HCT116 (cell line): Measurements from ENCODE around the gene TCFL5. TPM values are rescaled to one million over a fixed set of nuclear protein-coding genes. Genes with fewer than 3 reads are reported as not detected.

Source experiments
- ATAC-seq: fragments of 200-7000 bp; cut with Tn5 transposase; 2 replicates; pipeline ENCODE4 v1.9.1; 2020; ENCODE audit warnings: mild to moderate bottlenecking, moderate library complexity
- BruUV-seq: library from RNA; stranded (reverse); fragments of 400-500 nt; replicated peaks from 2 replicates; lab custom pipeline; 2021; lab: Mats Ljungman, UMichigan
- CTCF ChIA-PET: fragments of 300-600 bp; sonication (Branson Sonifier 250); formaldehyde crosslinking; loops from one replicate; lab custom pipeline; 2021; ENCODE audit warnings: antibody characterized with exemption; lab: Charles Lee
- POLR2A ChIA-PET: fragments of 300-600, 350-600 bp; sonication (Branson Sonifier 250); formaldehyde crosslinking; loops from one replicate; lab custom pipeline; 2021; ENCODE audit warnings: antibody characterized with exemption; lab: Charles Lee
- RAD21 ChIA-PET, 2 experiments: fragments of 300-600 bp; sonication (Branson Sonifier 250); formaldehyde crosslinking; loops; one replicate each; lab custom pipeline; 2023; ENCODE audit warnings: low total read pairs in 2 of 2; ENCODE audit not compliant: uncharacterized antibody in 2 of 2, unreplicated experiment in 2 of 2, low non-redundant PET in 1 of 2; lab: Charles Lee
- DNase-seq: peaks from one replicate; pipeline ENCODE4 v3.0.0-alpha.2; 2010; ENCODE audit warnings: low read depth, low spot score
- H2AFZ ChIP-seq: fragments of 200-600 bp; shearing (Covaris generic), sonication (generic); 2 replicates; pipeline ENCODE4 v1.6.1; 2017; ENCODE audit warnings: low read depth, mixed run types, mixed read lengths, antibody characterized with exemption, low read length; ENCODE audit not compliant: poor library complexity, severe bottlenecking
- H3K27ac ChIP-seq: 2 replicates; pipeline ENCODE4 v1.5.1; 2012; ENCODE audit warnings: low read depth, low read length
- H3K27me3 ChIP-seq: fragments of 200-600 bp; sonication (generic); 2 replicates; pipeline ENCODE4 v1.6.1; 2016; ENCODE audit warnings: mixed run types, low read length, mixed read lengths; ENCODE audit not compliant: insufficient read depth
- H3K36me3 ChIP-seq, 2 experiments: fragments of 200-500 bp in 1 of 2; fragments of 200-600 bp in 1 of 2; sonication (Bioruptor generic) in 1 of 2; sonication (generic) in 1 of 2; 2 replicates each; pipeline versions ENCODE4 v1.5.1 to v1.6.1; 2014 to 2016; ENCODE audit warnings: low read length in 2 of 2, inconsistent platforms in 1 of 2, mixed read lengths in 1 of 2, mixed run types in 1 of 2; ENCODE audit not compliant: insufficient read depth in 2 of 2, control insufficient read depth in 1 of 2
- H3K4me1 ChIP-seq, 2 experiments: fragments of 200-600 bp in 1 of 2; sonication (generic) in 1 of 2; 2 replicates each; pipeline versions ENCODE4 v1.5.1 to v1.6.1; 2012 to 2017; ENCODE audit warnings: low read length in 2 of 2, inconsistent platforms in 1 of 2, mild to moderate bottlenecking in 1 of 2, mixed read lengths in 1 of 2, mixed run types in 1 of 2, moderate library complexity in 1 of 2; ENCODE audit not compliant: insufficient read depth in 2 of 2, control insufficient read depth in 1 of 2
- H3K4me2 ChIP-seq: fragments of 200-600 bp; sonication (generic); 2 replicates; pipeline ENCODE4 v1.6.1; 2017; ENCODE audit warnings: mixed run types, low read length, mixed read lengths
- H3K4me3 ChIP-seq, 2 experiments: fragments of 200-600 bp in 1 of 2; sonication (generic) in 1 of 2; replicated peaks in 1 of 2; 2 replicates each; pipeline ENCODE4 v1.5.1; 2011 to 2016; ENCODE audit warnings: low read length in 2 of 2, control low read depth in 1 of 2, low read depth in 1 of 2, mild to moderate bottlenecking in 1 of 2, mixed read lengths in 1 of 2, mixed run types in 1 of 2
- H3K79me2 ChIP-seq: fragments of 200-600 bp; sonication (generic); 2 replicates; pipeline ENCODE4 v1.6.1; 2017; ENCODE audit warnings: mild to moderate bottlenecking, mixed run types, low read length, moderate library complexity, mixed read lengths; ENCODE audit not compliant: insufficient read depth
- H3K9ac ChIP-seq: fragments of 200-600 bp; sonication (generic); 2 replicates; pipeline ENCODE4 v1.6.1; 2016; ENCODE audit warnings: low read length, mixed read lengths
- H3K9me2 ChIP-seq: fragments of 200-600 bp; sonication (generic), shearing (Covaris generic); 2 replicates; pipeline ENCODE4 v1.6.1; 2017; ENCODE audit warnings: mixed run types, mild to moderate bottlenecking, moderate library complexity; ENCODE audit not compliant: insufficient read depth
- H3K9me3 ChIP-seq, 2 experiments: fragments of 200-500 bp in 1 of 2; fragments of 200-600 bp in 1 of 2; sonication (Bioruptor generic) in 1 of 2; sonication (generic) in 1 of 2; 2 replicates each; pipeline ENCODE4 v1.6.1; 2014 to 2017; ENCODE audit warnings: low read length in 2 of 2, mixed read lengths in 2 of 2, inconsistent platforms in 1 of 2, low read depth in 1 of 2, mild to moderate bottlenecking in 1 of 2, mixed run types in 1 of 2, moderate library complexity in 1 of 2; ENCODE audit not compliant: control insufficient read depth in 1 of 2, insufficient read depth in 1 of 2
- H4K20me1 ChIP-seq: fragments of 200-600 bp; sonication (generic), shearing (Covaris generic); 2 replicates; pipeline ENCODE4 v1.6.1; 2017; ENCODE audit warnings: mixed run types, mild to moderate bottlenecking, moderate library complexity; ENCODE audit not compliant: insufficient read depth
- CEBPB ChIP-seq: IDR thresholded peaks from 2 replicates; pipeline ENCODE4 v1.6.1; 2012; ENCODE audit warnings: low read depth
- EGR1 ChIP-seq: IDR thresholded peaks from 2 replicates; pipeline ENCODE4 v1.6.1; 2012; ENCODE audit warnings: low read depth
- ELF1 ChIP-seq: IDR thresholded peaks from 2 replicates; pipeline ENCODE4 v1.6.1; 2012; ENCODE audit warnings: low read depth, borderline replicate concordance
- EZH2 ChIP-seq: fragments of 200-600 bp; sonication (generic); IDR thresholded peaks from 2 replicates; pipeline ENCODE4 v1.6.1; 2017; ENCODE audit warnings: antibody characterized with exemption, mixed run types
- EZH2phosphoT487 ChIP-seq: fragments of 200-600 bp; IDR thresholded peaks from 2 replicates; pipeline ENCODE4 v1.6.1; 2018; ENCODE audit warnings: antibody characterized with exemption, borderline replicate concordance
- FOSL1 ChIP-seq: IDR thresholded peaks from 2 replicates; pipeline ENCODE4 v1.6.1; 2012; ENCODE audit warnings: low read depth
- JUND ChIP-seq: IDR thresholded peaks from 2 replicates; pipeline ENCODE4 v1.6.1; 2012
- POLR2AphosphoS5 ChIP-seq: IDR thresholded peaks from 2 replicates; pipeline ENCODE4 v1.6.1; 2011; ENCODE audit warnings: mild to moderate bottlenecking, low read depth, low read length, moderate library complexity
- SIN3A ChIP-seq: IDR thresholded peaks from 2 replicates; pipeline ENCODE4 v1.6.1; 2012; ENCODE audit warnings: low read depth
- SP1 ChIP-seq: IDR thresholded peaks from 2 replicates; pipeline ENCODE4 v1.6.1; 2012; ENCODE audit warnings: low read depth
- SRF ChIP-seq: IDR thresholded peaks from 2 replicates; pipeline ENCODE4 v1.6.1; 2012; ENCODE audit warnings: low read depth
- ZNF274 ChIP-seq: fragments of 200-500 bp; sonication (Bioruptor generic); IDR thresholded peaks from 2 replicates; pipeline ENCODE4 v1.6.1; 2014; ENCODE audit warnings: mild to moderate bottlenecking, low read depth, low read length, inconsistent platforms
- intact Hi-C: fragments of 100-400 bp; cut with micrococcal nuclease; formaldehyde crosslinking; loops from 2 replicates; pipeline ENCODE4 v1.10.0; 2022
- total RNA-seq: library from RNA; stranded (reverse); gene quantifications from one replicate; pipeline ENCODE4 v1.2.1, GENCODE V29; 2021; ENCODE audit not compliant: unreplicated experiment
- TF ChIP-seq, protein P1 (sequence below): IDR thresholded peaks from 2 replicates; pipeline ENCODE4 v1.6.1; 2012
- TF ChIP-seq, protein P2 (sequence below), 3 experiments: fragments of 200-600 bp in 1 of 3; sonication (generic) in 1 of 3; IDR thresholded peaks in 2 of 3; conservative IDR thresholded peaks in 1 of 3; 2 replicates each; pipeline ENCODE4 v1.5.1; 2012 to 2017; ENCODE audit warnings: low read depth in 2 of 3, low read length in 2 of 3, antibody characterized with exemption in 1 of 3, borderline replicate concordance in 1 of 3, control low read depth in 1 of 3, mild to moderate bottlenecking in 1 of 3, mixed read lengths in 1 of 3, mixed run types in 1 of 3, moderate library complexity in 1 of 3; ENCODE audit not compliant: insufficient read depth in 1 of 3
- TF ChIP-seq, protein P3 (sequence below): IDR thresholded peaks from 2 replicates; pipeline ENCODE4 v1.6.1; 2012

The TCFL5 gene
- total RNA-seq, 1 experiment from 2014 or later: 20.4 TPM

DNA sequence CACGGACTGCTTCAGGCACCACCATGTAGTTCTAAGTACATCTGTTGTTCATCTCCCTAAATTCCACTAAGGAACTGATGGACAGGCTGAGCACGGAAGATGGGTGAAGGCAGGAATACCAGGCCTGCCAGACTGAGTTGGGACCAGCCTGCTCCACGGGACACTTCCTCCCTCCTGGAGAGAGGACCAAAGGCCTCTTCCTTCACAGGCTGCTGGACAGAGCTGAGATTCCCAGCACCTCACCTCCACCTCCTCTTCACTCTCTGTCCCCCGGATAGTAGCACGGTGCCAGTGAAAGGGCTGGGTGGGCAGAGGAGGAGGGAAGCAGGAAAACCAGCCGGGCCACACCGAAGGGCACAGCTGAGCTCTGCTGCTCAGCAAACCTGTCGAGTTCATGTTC is 22.9 kb upstream of the TCFL5 start:
- no peak for DNase-seq
- peaks cover 0 to 12% of the 10 kb centered on the region in 2 experiments; a peak in 3 of 4 replicates for H3K36me3 ChIP-seq

More for the DNA sequence above, 22.9 kb upstream of the TCFL5 start:
- H3K9me3 ChIP-seq: no peaks in the 10 kb centered on the region
- BruUV-seq: no TSS peak
- H3K4me1 ChIP-seq: no peaks in the 10 kb centered on the region
- TF ChIP-seq, protein P1, sequence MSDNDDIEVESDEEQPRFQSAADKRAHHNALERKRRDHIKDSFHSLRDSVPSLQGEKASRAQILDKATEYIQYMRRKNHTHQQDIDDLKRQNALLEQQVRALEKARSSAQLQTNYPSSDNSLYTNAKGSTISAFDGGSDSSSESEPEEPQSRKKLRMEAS: no peak
- TF ChIP-seq EGR1: no peak
- TF ChIP-seq, protein P2, sequence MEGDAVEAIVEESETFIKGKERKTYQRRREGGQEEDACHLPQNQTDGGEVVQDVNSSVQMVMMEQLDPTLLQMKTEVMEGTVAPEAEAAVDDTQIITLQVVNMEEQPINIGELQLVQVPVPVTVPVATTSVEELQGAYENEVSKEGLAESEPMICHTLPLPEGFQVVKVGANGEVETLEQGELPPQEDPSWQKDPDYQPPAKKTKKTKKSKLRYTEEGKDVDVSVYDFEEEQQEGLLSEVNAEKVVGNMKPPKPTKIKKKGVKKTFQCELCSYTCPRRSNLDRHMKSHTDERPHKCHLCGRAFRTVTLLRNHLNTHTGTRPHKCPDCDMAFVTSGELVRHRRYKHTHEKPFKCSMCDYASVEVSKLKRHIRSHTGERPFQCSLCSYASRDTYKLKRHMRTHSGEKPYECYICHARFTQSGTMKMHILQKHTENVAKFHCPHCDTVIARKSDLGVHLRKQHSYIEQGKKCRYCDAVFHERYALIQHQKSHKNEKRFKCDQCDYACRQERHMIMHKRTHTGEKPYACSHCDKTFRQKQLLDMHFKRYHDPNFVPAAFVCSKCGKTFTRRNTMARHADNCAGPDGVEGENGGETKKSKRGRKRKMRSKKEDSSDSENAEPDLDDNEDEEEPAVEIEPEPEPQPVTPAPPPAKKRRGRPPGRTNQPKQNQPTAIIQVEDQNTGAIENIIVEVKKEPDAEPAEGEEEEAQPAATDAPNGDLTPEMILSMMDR (IDR thresholded peaks at IDR 0.05 in 2 of 3, conservative IDR thresholded peaks at IDR 0.05 in 1 of 3; ENCODE audit: borderline replicate concordance in 1 of 3, insufficient read depth in 1 of 3, low read depth in 2 of 3, low read length in 2 of 3): no peak
- TF ChIP-seq, protein P3, sequence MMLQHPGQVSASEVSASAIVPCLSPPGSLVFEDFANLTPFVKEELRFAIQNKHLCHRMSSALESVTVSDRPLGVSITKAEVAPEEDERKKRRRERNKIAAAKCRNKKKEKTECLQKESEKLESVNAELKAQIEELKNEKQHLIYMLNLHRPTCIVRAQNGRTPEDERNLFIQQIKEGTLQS: no peak
- no peak for TF ChIP-seq SRF
- TF ChIP-seq CEBPB: no peak
- no peak for TF ChIP-seq SP1
- no peak for TF ChIP-seq EZH2phosphoT487
- TF ChIP-seq JUND: no peak
- TF ChIP-seq ZNF274: no peak
- no peak for TF ChIP-seq FOSL1
- no peak for TF ChIP-seq POLR2AphosphoS5
- no peak for TF ChIP-seq ELF1
- TF ChIP-seq SIN3A: no peak
- no peak for TF ChIP-seq EZH2
- no peaks in the 10 kb centered on the region for H3K27me3 ChIP-seq
- POLR2A ChIA-PET: no interaction called here
- H3K9me2 ChIP-seq: no peaks in the 10 kb centered on the region
- H3K4me2 ChIP-seq: no peak overlapping the region
- ATAC-seq: no peak
- H3K4me3 ChIP-seq: no peak overlapping the region
- no peaks in the 10 kb centered on the region for H3K79me2 ChIP-seq
- H3K9ac ChIP-seq: no peak overlapping the region
- H3K27ac ChIP-seq: no peak overlapping the region
- no peak overlapping the region for H2AFZ ChIP-seq
- no peaks in the 10 kb centered on the region for H4K20me1 ChIP-seq
- RAD21 ChIA-PET: no interaction called here
- intact Hi-C loops: no loop called here
- CTCF ChIA-PET: no interaction called here
